HEK293 (cell line): ENCODE data around the gene TET2.

Experiments used
- PRDM1 ChIP-seq: fragments of 450-650 bp; formaldehyde crosslinking; IDR thresholded peaks from 2 replicates; pipeline ENCODE4; 2016; ENCODE audit warnings: missing biosample characterization, missing genetic modification characterization
- SALL2 ChIP-seq: fragments of 450-650 bp; formaldehyde crosslinking; IDR thresholded peaks from 2 replicates; pipeline ENCODE4 v1.5.0; 2017; ENCODE audit warnings: missing biosample characterization, mild to moderate bottlenecking, missing genetic modification characterization, borderline replicate concordance
- TCF7L2 ChIP-seq: IDR thresholded peaks from 2 replicates; pipeline ENCODE4 v1.6.1; 2011; ENCODE audit warnings: low read depth, mild to moderate bottlenecking, inconsistent platforms, low read length, moderate library complexity, borderline replicate concordance
- ZNF549 ChIP-seq: fragments of 450-650 bp; IDR thresholded peaks from 2 replicates; pipeline ENCODE4 v1.5.1; 2018; ENCODE audit warnings: missing biosample characterization, missing genetic modification characterization, mild to moderate bottlenecking, inconsistent platforms, moderate library complexity
- ZNF654 ChIP-seq: fragments of 450-650 bp; formaldehyde crosslinking; IDR thresholded peaks from 2 replicates; pipeline ENCODE4 v1.5.1; 2016; ENCODE audit warnings: low read depth, missing biosample characterization, missing genetic modification characterization
- ZNF785 ChIP-seq: fragments of 450-650 bp; formaldehyde crosslinking; IDR thresholded peaks from 2 replicates; pipeline ENCODE4 v1.5.1; 2016; ENCODE audit warnings: missing biosample characterization, missing genetic modification characterization
- TF ChIP-seq, protein P1 (sequence below): fragments of 450-650 bp; formaldehyde crosslinking; IDR thresholded peaks from 2 replicates; pipeline ENCODE4 v1.5.1; 2016; ENCODE audit warnings: missing biosample characterization, missing genetic modification characterization
- TF ChIP-seq, protein P2 (sequence below): fragments of 450-650 bp; formaldehyde crosslinking; IDR thresholded peaks from 2 replicates; pipeline ENCODE4 v1.5.1; 2017; ENCODE audit warnings: missing biosample characterization, missing genetic modification characterization

DNA sequence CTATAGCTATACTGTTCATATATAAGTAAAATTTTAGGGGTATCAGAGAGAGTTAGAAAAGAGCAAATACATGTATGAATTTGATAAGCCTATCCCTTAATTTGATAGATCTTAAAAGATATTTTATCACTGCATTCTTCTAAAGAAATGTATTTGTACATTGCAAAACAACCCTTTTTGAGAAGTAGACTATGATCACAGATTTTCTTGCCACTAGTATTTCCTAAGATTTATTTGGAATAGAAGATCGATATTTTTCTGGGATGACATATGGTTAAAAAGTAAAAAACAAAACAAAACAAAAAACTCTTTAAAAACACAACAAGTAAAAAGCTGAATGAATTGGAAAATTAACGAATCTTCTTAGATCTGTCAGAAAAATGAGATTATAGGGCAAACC, 27.4 kb downstream of the TET2 start:
- TF ChIP-seq, protein P1, sequence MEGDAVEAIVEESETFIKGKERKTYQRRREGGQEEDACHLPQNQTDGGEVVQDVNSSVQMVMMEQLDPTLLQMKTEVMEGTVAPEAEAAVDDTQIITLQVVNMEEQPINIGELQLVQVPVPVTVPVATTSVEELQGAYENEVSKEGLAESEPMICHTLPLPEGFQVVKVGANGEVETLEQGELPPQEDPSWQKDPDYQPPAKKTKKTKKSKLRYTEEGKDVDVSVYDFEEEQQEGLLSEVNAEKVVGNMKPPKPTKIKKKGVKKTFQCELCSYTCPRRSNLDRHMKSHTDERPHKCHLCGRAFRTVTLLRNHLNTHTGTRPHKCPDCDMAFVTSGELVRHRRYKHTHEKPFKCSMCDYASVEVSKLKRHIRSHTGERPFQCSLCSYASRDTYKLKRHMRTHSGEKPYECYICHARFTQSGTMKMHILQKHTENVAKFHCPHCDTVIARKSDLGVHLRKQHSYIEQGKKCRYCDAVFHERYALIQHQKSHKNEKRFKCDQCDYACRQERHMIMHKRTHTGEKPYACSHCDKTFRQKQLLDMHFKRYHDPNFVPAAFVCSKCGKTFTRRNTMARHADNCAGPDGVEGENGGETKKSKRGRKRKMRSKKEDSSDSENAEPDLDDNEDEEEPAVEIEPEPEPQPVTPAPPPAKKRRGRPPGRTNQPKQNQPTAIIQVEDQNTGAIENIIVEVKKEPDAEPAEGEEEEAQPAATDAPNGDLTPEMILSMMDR (tag by site-specific recombination) = no peak
- TF ChIP-seq, protein P2, sequence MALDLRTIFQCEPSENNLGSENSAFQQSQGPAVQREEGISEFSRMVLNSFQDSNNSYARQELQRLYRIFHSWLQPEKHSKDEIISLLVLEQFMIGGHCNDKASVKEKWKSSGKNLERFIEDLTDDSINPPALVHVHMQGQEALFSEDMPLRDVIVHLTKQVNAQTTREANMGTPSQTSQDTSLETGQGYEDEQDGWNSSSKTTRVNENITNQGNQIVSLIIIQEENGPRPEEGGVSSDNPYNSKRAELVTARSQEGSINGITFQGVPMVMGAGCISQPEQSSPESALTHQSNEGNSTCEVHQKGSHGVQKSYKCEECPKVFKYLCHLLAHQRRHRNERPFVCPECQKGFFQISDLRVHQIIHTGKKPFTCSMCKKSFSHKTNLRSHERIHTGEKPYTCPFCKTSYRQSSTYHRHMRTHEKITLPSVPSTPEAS (tag by site-specific recombination) = no peak
- TF ChIP-seq SALL2 (tag by site-specific recombination) = no peak
- TF ChIP-seq ZNF785 (tag by site-specific recombination) = no peak
- TF ChIP-seq ZNF654 = no peak
- no peak for TF ChIP-seq PRDM1 (tag by site-specific recombination)
- no peak for TF ChIP-seq ZNF549 (tag by site-specific recombination)
- TF ChIP-seq TCF7L2 = no peak
